Uterus (tissue), 4 donors: Measurements from ENCODE around the gene VPS52. TPM values are rescaled to one million over a fixed set of nuclear protein-coding genes. Genes with fewer than 3 reads are reported as not detected.
"Not testable (repeated sequence)": the region's sequence is repeated elsewhere in the genome, so short reads cannot be mapped to it uniquely, and the experiment has no call there.

ENCODE experiments used
- DNase-seq, 2 donors: peaks; one replicate each; pipeline ENCODE4 v3.0.0-alpha.2; 2019 to 2020
- H3K27ac ChIP-seq, 2 donors: fragments of 200-600 bp; sonication (generic); 1 replicate in 1 of 2; 2 replicates in 1 of 2; pipeline ENCODE4 v1.5.1; 2016 to 2018
- H3K27me3 ChIP-seq, 2 donors: fragments of 200-600 bp; sonication (generic); one replicate each; pipeline ENCODE4 v1.5.1; 2018 to 2019; ENCODE audit warnings: control low read depth in 1 of 2
- H3K36me3 ChIP-seq, 2 donors: fragments of 200-600 bp; sonication (generic); one replicate each; pipeline ENCODE4 v1.5.1; 2019; ENCODE audit warnings: control low read depth in 1 of 2
- H3K4me1 ChIP-seq, 2 donors: fragments of 200-600 bp; sonication (generic); one replicate each; pipeline ENCODE4 v1.5.1; 2018 to 2019; ENCODE audit warnings: control low read depth in 1 of 2
- H3K4me3 ChIP-seq, 2 donors: fragments of 200-600 bp; sonication (generic); 1 replicate in 1 of 2; 2 replicates in 1 of 2; pipeline ENCODE4 v1.5.1; 2018 to 2019; ENCODE audit warnings: mild to moderate bottlenecking in 1 of 2
- H3K9me3 ChIP-seq, 2 donors: fragments of 200-600 bp; sonication (generic); one replicate each; pipeline ENCODE4 v1.5.1; 2019; ENCODE audit warnings: control low read depth in 1 of 2
- POLR2A ChIP-seq, 2 donors: fragments of 450-650 bp; IDR thresholded peaks; one replicate each; pipeline ENCODE4 v1.6.1; 2016; ENCODE audit warnings: antibody characterized with exemption in 2 of 2, mild to moderate bottlenecking in 1 of 2, moderate library complexity in 1 of 2
- intact Hi-C: fragments of 100-400 bp; cut with DNase I; formaldehyde crosslinking; loops from one replicate; pipeline ENCODE4 v1.15.1; 2023; ENCODE audit warnings: low total_unique reads
- total RNA-seq, 4 donors: library from RNA; depleted of rRNA in 3 of 4; stranded (reverse); fragments of >200 nt in 3 of 4; gene quantifications; one replicate each; pipeline versions ENCODE4 v1.1.0 to v1.2.4, GENCODE V29; 2014 to 2023
- TF ChIP-seq, protein P1 (sequence below), 4 experiments: fragments of 200-600 bp in 2 of 4; fragments of 450-650 bp in 2 of 4; sonication (generic) in 2 of 4; IDR thresholded peaks; one replicate each; pipeline ENCODE4 v1.5.1; 2016 to 2019; ENCODE audit warnings: antibody characterized with exemption in 4 of 4, mild to moderate bottlenecking in 2 of 4, moderate library complexity in 1 of 4
- donor health status: DM: yes; HTN: yes; CAD: no.

Gene VPS52
- total RNA-seq, 4 donors from 2014 or later, result 12.8 to 58.4 (median 37.5) TPM

DNA sequence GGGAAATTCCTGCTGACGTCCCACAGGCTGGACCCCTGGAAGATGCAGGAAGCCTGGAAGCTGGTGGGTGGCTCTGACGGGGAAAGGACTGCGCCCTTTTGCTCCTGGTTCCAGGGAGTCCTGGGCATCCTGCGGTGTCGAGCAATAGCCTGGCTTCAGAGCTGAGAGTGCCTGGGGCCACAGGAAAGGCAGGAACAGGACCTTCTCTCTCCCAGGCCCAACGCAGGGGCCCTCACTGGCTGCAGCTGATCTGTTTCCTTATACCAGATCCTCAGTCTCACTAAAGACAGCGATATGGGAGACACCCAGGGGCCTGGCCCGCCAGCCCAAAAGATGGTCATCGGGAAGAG lies 6.7 kb upstream of the VPS52 start:
- Histone ChIP-seq H3K27me3 (no peaks in the 10 kb centered on the region), H3K9me3 (no peaks in the 10 kb centered on the region), H3K4me3 (no peak overlapping the region), H3K4me1 (peaks cover 0 to 5% of the 10 kb centered on the region in 2 donors), H3K36me3 (no peaks in the 10 kb centered on the region), H3K27ac (no peak overlapping the region)
- TF ChIP-seq POLR2A (IDR thresholded peaks at IDR 0.05), result no peak
- TF ChIP-seq, protein P1, sequence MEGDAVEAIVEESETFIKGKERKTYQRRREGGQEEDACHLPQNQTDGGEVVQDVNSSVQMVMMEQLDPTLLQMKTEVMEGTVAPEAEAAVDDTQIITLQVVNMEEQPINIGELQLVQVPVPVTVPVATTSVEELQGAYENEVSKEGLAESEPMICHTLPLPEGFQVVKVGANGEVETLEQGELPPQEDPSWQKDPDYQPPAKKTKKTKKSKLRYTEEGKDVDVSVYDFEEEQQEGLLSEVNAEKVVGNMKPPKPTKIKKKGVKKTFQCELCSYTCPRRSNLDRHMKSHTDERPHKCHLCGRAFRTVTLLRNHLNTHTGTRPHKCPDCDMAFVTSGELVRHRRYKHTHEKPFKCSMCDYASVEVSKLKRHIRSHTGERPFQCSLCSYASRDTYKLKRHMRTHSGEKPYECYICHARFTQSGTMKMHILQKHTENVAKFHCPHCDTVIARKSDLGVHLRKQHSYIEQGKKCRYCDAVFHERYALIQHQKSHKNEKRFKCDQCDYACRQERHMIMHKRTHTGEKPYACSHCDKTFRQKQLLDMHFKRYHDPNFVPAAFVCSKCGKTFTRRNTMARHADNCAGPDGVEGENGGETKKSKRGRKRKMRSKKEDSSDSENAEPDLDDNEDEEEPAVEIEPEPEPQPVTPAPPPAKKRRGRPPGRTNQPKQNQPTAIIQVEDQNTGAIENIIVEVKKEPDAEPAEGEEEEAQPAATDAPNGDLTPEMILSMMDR (IDR thresholded peaks at IDR 0.05), result no peak
- DNase-seq, result no peak
- intact Hi-C loops, result no loop called here

GRCh38 chr6:33277663-33278391 lies 6.2 kb upstream of the VPS52 start:
- H3K27me3 ChIP-seq, result no peaks in the 10 kb centered on the region
- H3K4me3 ChIP-seq, result peak overlapping the region; percentile 45 to 49
- H3K27ac ChIP-seq, result peak overlapping the region; percentile 82 to 88
- H3K9me3 ChIP-seq, result no peaks in the 10 kb centered on the region
- peaks cover 3 to 5% of the 10 kb centered on the region in 2 donors for H3K4me1 ChIP-seq
- intact Hi-C loops, result no loop called here
- DNase-seq, result no peak
- no peak for TF ChIP-seq POLR2A (IDR thresholded peaks at IDR 0.05)
- TF ChIP-seq, protein P1 (IDR thresholded peaks at IDR 0.05), result no peak
- no peaks in the 10 kb centered on the region for H3K36me3 ChIP-seq

- intact Hi-C loops, result no loop called here
These were observed 5.4 kb upstream of the VPS52 start, which contains the start of gene B3GALT4 for GRCh38 chr6:33276864-33277662. Gene B3GALT4 (plus strand): TSS chr6:33277123. CDS start chr6:33277420, 297 bp downstream.

GRCh38 chr6:33276581-33276863 lies 4.8 kb upstream of the VPS52 start:
- DNase-seq, result no peak
- Histone ChIP-seq H3K4me1 (peaks cover 5 to 7% of the 10 kb centered on the region in 2 donors), H3K4me3 (peak overlapping the region; percentile 45 to 49), H3K36me3 (no peaks in the 10 kb centered on the region), H3K9me3 (no peaks in the 10 kb centered on the region), H3K27ac (peak overlapping the region; percentile 82 to 88), H3K27me3 (no peaks in the 10 kb centered on the region)
- no peak for TF ChIP-seq POLR2A (IDR thresholded peaks at IDR 0.05)
- TF ChIP-seq, protein P1 (IDR thresholded peaks at IDR 0.05), result no peak
- intact Hi-C loops, result no loop called here

More at GRCh38 chr6:33276864-33277662, 5.4 kb upstream of the VPS52 start, which contains the start of gene B3GALT4:
- peak; percentile 68 to 76 for DNase-seq
- peak within 1 kb of the TSS; percentile 45 to 49 for H3K4me3 ChIP-seq
- H3K9me3 ChIP-seq, result no peaks in the 10 kb centered on the region
- H3K27me3 ChIP-seq, result no peaks in the 10 kb centered on the region
- H3K27ac ChIP-seq, result peak within 1 kb of the TSS; percentile 82 to 88
- peaks cover 5 to 7% of the 10 kb centered on the region in 2 donors for H3K4me1 ChIP-seq
- TF ChIP-seq POLR2A (IDR thresholded peaks at IDR 0.05), result peak in 1 of 2 donors; percentile 72
- TF ChIP-seq, protein P1 (IDR thresholded peaks at IDR 0.05), result peak; percentile 26 to 79 (median 62)
- H3K36me3 ChIP-seq, result no peaks in the 10 kb centered on the region

GRCh38 chr6:33275795-33276580 lies 4.3 kb upstream of the VPS52 start:
- intact Hi-C loops, DNase-seq, H3K27me3 ChIP-seq, H3K36me3 ChIP-seq, H3K4me1 ChIP-seq, H3K9me3 ChIP-seq: not testable (repeated sequence)
- peak overlapping the region; percentile 82 to 88 for H3K27ac ChIP-seq
- H3K4me3 ChIP-seq, result peak overlapping the region in 1 of 2 donors; percentile 45
